Tibial artery (tissue), 4 donors: Measurements from ENCODE around the gene HNRNPA0.

Experiments used
- DNase-seq, 2 donors: peaks; one replicate each; pipeline ENCODE4 v3.0.0-alpha.2; 2019
- H3K27ac ChIP-seq, 2 donors: fragments of 200-600 bp; sonication (generic) in 1 of 2; 1 replicate in 1 of 2; 2 replicates in 1 of 2; pipeline ENCODE4 v1.5.1; 2018 to 2019; ENCODE audit warnings: mild to moderate bottlenecking in 1 of 2
- H3K27me3 ChIP-seq, 2 donors: fragments of 200-600 bp; sonication (generic) in 1 of 2; one replicate each; pipeline versions ENCODE4 v1.5.1 to v1.6.0; 2016 to 2019
- H3K36me3 ChIP-seq, 3 donors: fragments of 200-600 bp; sonication (generic) in 2 of 3; one replicate each; pipeline ENCODE4 v1.5.1; 2016 to 2019; ENCODE audit warnings: mild to moderate bottlenecking in 2 of 3
- H3K4me1 ChIP-seq, 4 donors: fragments of 200-600 bp; sonication (generic) in 2 of 4; 1 replicate in 3 of 4; 2 replicates in 1 of 4; pipeline ENCODE4 v1.5.1; 2016 to 2019
- H3K4me3 ChIP-seq, 2 donors: fragments of 200-600 bp; sonication (generic) in 1 of 2; 1 replicate in 1 of 2; 2 replicates in 1 of 2; pipeline ENCODE4 v1.5.1; 2018 to 2019; ENCODE audit warnings: mild to moderate bottlenecking in 2 of 2
- H3K9me3 ChIP-seq, 3 donors: fragments of 200-600 bp; sonication (generic) in 1 of 3; one replicate each; pipeline ENCODE4 v1.5.1; 2016 to 2019
- intact Hi-C: fragments of 100-400 bp; cut with DNase I; formaldehyde crosslinking; loops from one replicate; pipeline ENCODE4 v1.15.0; 2023; ENCODE audit warnings: low total_unique reads
- TF ChIP-seq, protein P1 (sequence below), 2 experiments: fragments of 200-600 bp in 1 of 2; fragments of 450-650 bp in 1 of 2; IDR thresholded peaks; one replicate each; pipeline ENCODE4 v1.5.1; 2017 to 2019; ENCODE audit warnings: antibody characterized with exemption in 2 of 2, mild to moderate bottlenecking in 1 of 2, moderate library complexity in 1 of 2

HNRNPA0 gene

DNA sequence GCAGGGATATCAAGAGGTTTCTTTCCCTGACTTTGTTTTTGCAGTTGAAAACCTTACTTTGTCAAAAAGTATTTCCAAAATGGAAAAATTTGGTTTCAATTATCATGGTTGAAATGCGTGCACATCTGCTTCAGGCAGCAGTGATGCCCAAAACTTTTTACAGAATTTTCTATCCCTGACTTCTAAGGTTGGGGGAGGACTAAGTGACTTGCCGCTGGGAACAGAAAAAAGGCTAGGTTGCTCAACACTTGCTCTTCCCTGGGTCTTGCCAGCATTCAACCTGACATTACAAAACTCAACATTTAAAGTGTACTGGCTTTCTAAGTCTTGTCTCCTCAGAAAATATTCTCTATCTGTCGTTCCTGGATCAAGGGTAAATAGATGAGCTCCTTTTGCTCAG is 23.0 kb downstream of the HNRNPA0 start:
- Histone ChIP-seq H3K9me3 (no peaks in the 10 kb centered on the region), H3K27me3 (no peaks in the 10 kb centered on the region), H3K36me3 (no peaks in the 10 kb centered on the region), H3K4me1 (peaks cover 0 to 15% (median 10%) of the 10 kb centered on the region in 4 donors), H3K27ac (no peak overlapping the region), H3K4me3 (no peak overlapping the region)
- intact Hi-C loops, result no loop called here
- no peak for DNase-seq
- TF ChIP-seq, protein P1, sequence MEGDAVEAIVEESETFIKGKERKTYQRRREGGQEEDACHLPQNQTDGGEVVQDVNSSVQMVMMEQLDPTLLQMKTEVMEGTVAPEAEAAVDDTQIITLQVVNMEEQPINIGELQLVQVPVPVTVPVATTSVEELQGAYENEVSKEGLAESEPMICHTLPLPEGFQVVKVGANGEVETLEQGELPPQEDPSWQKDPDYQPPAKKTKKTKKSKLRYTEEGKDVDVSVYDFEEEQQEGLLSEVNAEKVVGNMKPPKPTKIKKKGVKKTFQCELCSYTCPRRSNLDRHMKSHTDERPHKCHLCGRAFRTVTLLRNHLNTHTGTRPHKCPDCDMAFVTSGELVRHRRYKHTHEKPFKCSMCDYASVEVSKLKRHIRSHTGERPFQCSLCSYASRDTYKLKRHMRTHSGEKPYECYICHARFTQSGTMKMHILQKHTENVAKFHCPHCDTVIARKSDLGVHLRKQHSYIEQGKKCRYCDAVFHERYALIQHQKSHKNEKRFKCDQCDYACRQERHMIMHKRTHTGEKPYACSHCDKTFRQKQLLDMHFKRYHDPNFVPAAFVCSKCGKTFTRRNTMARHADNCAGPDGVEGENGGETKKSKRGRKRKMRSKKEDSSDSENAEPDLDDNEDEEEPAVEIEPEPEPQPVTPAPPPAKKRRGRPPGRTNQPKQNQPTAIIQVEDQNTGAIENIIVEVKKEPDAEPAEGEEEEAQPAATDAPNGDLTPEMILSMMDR (IDR thresholded peaks at IDR 0.05), result no peak

DNA sequence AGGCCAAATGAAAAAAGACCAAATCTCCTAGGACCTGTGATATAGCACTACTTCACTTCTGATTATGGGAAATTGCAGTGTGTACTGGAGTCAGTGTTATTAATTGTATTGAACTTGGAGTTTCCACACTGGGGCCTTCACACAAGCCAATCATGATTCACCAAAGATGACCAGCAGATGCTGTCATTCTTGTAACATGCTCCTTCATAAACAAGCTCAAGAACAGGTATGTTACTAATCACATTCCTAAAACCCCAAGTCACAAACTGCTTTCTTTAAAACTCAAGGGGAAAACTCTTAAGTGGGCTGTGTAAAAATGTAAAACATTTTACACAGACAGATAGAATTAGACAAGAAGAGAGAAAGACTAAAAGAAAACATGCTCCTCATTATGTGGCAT is 23.8 kb downstream of the HNRNPA0 start:
- no peak for DNase-seq
- Histone ChIP-seq H3K4me1 (peaks cover 0 to 10% (median 3%) of the 10 kb centered on the region in 4 donors), H3K36me3 (no peaks in the 10 kb centered on the region), H3K9me3 (no peaks in the 10 kb centered on the region), H3K27ac (no peak overlapping the region), H3K27me3 (no peaks in the 10 kb centered on the region), H3K4me3 (no peak overlapping the region)
- TF ChIP-seq, protein P1 (IDR thresholded peaks at IDR 0.05), result no peak
- intact Hi-C loops, result no loop called here

DNA sequence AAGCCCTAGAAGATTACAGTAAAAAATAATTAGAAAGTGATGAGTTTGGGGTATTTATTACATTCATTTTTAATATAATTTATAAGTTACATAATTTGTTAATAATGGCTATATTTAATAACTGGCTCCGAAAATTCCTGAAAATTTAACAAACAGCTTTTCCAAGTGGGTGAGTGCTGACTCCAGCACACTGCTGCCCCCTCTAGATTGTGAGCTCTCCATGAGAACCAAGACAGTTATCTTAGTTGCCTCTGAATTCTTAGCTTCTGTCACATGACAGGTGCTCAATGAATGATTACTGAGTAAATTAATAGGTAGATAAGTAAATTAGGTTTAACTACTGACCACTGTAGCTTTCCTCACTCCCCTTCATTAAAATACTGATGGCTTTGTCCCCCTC is 26.1 kb downstream of the HNRNPA0 start:
- H3K9me3 ChIP-seq, result peaks cover 0 to 6% (median 0%) of the 10 kb centered on the region in 3 donors
- no peaks in the 10 kb centered on the region for H3K27me3 ChIP-seq
- no peak overlapping the region for H3K27ac ChIP-seq
- no peaks in the 10 kb centered on the region for H3K4me1 ChIP-seq
- no peaks in the 10 kb centered on the region for H3K36me3 ChIP-seq
- intact Hi-C loops, result no loop called here
- no peak overlapping the region for H3K4me3 ChIP-seq
- TF ChIP-seq, protein P1 (IDR thresholded peaks at IDR 0.05), result no peak
- DNase-seq, result no peak

GRCh38 chr5:137727623-137728022 is 26.5 kb downstream of the HNRNPA0 start:
- Histone ChIP-seq H3K4me1 (no peaks in the 10 kb centered on the region), H3K27ac (no peak overlapping the region), H3K27me3 (no peaks in the 10 kb centered on the region), H3K36me3 (no peaks in the 10 kb centered on the region), H3K9me3 (peaks cover 0 to 7% (median 0%) of the 10 kb centered on the region in 3 donors), H3K4me3 (no peak overlapping the region)
- TF ChIP-seq, protein P1 (IDR thresholded peaks at IDR 0.05), result no peak
- intact Hi-C loops, result no loop called here
- no peak for DNase-seq

- Histone ChIP-seq H3K4me1 (no peaks in the 10 kb centered on the region), H3K36me3 (no peaks in the 10 kb centered on the region), H3K27me3 (no peaks in the 10 kb centered on the region), H3K4me3 (no peak overlapping the region), H3K9me3 (peaks cover 0 to 7% (median 0%) of the 10 kb centered on the region in 3 donors), H3K27ac (no peak overlapping the region)
- DNase-seq, result no peak
- intact Hi-C loops, result no loop called here
- TF ChIP-seq, protein P1 (IDR thresholded peaks at IDR 0.05), result no peak
These were observed 29.9 kb downstream of the HNRNPA0 start for GRCh38 chr5:137724251-137724650.

GRCh38 chr5:137718611-137719010 is 35.6 kb downstream of the HNRNPA0 start:
- Histone ChIP-seq H3K27ac (no peak overlapping the region), H3K27me3 (no peaks in the 10 kb centered on the region), H3K4me3 (no peak overlapping the region), H3K9me3 (peaks cover 0 to 7% (median 0%) of the 10 kb centered on the region in 3 donors), H3K4me1 (peaks cover 0 to 8% (median 0%) of the 10 kb centered on the region in 4 donors), H3K36me3 (no peaks in the 10 kb centered on the region)
- intact Hi-C loops, result no loop called here
- TF ChIP-seq, protein P1 (IDR thresholded peaks at IDR 0.05), result no peak
- no peak for DNase-seq
